Nephron (organoid): ENCODE results near the gene ZNF385C.

Experiments used
- H3K27ac Mint-ChIP-seq, 3 experiments: 2 replicates each; pipeline ENCODE4 v1.8.0; 2020; ENCODE audit warnings: mixed read lengths in 3 of 3, mild to moderate bottlenecking in 2 of 3, moderate library complexity in 1 of 3
- H3K27me3 Mint-ChIP-seq: 2 replicates; pipeline ENCODE4 v1.8.0; 2021; ENCODE audit warnings: low read depth, mild to moderate bottlenecking, moderate library complexity, mixed read lengths
- H3K36me3 Mint-ChIP-seq: 2 replicates; pipeline ENCODE4 v1.8.0; 2020; ENCODE audit warnings: low read depth, mixed read lengths
- H3K4me1 Mint-ChIP-seq: 2 replicates; pipeline ENCODE4 v1.8.0; 2020; ENCODE audit warnings: mixed read lengths
- H3K4me3 Mint-ChIP-seq, 3 experiments: 2 replicates each; pipeline ENCODE4 v1.8.0; 2020; ENCODE audit warnings: mild to moderate bottlenecking in 3 of 3, mixed read lengths in 3 of 3, moderate library complexity in 2 of 3
- H3K9me3 Mint-ChIP-seq: 2 replicates; pipeline ENCODE4 v1.8.0; 2020; ENCODE audit warnings: mixed read lengths
- CTCF ChIP-seq, 3 experiments: fragments of 200-600 bp; sonication (generic); IDR thresholded peaks; one replicate each; pipeline ENCODE4 v1.5.0; 2021; ENCODE audit warnings: antibody characterized with exemption in 3 of 3; ENCODE audit not compliant: unreplicated experiment in 3 of 3

The ZNF385C gene

DNA sequence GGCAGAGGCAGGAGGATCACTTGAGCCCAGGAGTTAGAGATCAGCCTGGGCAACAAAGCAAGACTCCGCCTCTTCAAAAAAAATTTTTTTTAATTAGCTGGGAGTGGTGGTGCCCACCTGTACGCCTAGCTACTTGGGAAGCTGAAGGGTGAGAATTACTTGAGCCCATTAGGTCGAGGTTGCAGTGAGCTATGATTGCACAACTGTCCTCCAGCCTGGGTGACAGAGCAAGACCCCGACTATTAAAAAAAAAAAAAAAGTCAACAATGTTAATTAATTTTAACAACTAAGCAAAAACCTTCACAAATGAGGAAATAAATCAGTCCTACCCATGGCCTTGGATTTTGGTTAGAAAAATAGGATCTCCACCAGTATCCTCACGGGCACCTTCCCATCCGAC lies 8.9 kb upstream of the ZNF385C start:
- TF ChIP-seq CTCF (IDR thresholded peaks at IDR 0.05; ENCODE audit: unreplicated experiment in 3 of 3) = no peak
- Mint-ChIP-seq H3K36me3 (no peaks in the 10 kb centered on the region), H3K27me3 (peaks cover 32% of the 10 kb centered on the region), H3K27ac (no peak overlapping the region), H3K4me1 (peaks cover 4% of the 10 kb centered on the region), H3K4me3 (no peak overlapping the region), H3K9me3 (no peaks in the 10 kb centered on the region)

GRCh38 chr17:42106009-42106408 lies 7.7 kb upstream of the ZNF385C start:
- H3K36me3 Mint-ChIP-seq = no peaks in the 10 kb centered on the region
- H3K4me3 Mint-ChIP-seq = no peak overlapping the region
- H3K27me3 Mint-ChIP-seq = peaks cover 32% of the 10 kb centered on the region
- H3K9me3 Mint-ChIP-seq = no peaks in the 10 kb centered on the region
- H3K27ac Mint-ChIP-seq = no peak overlapping the region
- TF ChIP-seq CTCF (IDR thresholded peaks at IDR 0.05; ENCODE audit: unreplicated experiment in 3 of 3) = no peak
- H3K4me1 Mint-ChIP-seq = no peaks in the 10 kb centered on the region

DNA sequence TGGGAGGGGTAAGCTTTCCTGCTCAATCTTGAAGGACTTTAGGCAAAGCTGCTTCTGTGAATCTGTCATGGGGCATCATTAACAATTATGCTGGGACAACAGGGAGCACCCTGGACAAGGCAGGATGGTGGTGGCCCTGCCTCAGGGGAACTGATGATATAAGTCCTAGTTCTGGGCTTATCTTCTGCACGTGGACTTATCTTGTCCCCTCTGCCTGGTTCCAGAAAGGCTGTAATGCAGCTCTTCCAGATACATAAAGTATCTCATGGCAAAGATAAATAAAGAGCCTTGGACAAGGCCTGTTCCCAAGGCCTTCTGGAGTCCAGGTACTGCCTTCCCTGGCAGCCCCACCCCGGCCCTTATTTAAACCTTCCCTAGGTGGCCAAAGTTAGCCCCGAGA lies 6.0 kb upstream of the ZNF385C start:
- Mint-ChIP-seq H3K36me3 (no peaks in the 10 kb centered on the region), H3K4me1 (peaks cover 2% of the 10 kb centered on the region), H3K9me3 (no peaks in the 10 kb centered on the region), H3K27me3 (peaks cover 42% of the 10 kb centered on the region), H3K4me3 (no peak overlapping the region), H3K27ac (no peak overlapping the region)
- TF ChIP-seq CTCF (IDR thresholded peaks at IDR 0.05; ENCODE audit: unreplicated experiment in 3 of 3) = no peak

- Mint-ChIP-seq H3K27ac (no peak overlapping the region), H3K4me1 (peaks cover 9% of the 10 kb centered on the region), H3K27me3 (peaks cover 50% of the 10 kb centered on the region), H3K4me3 (no peak overlapping the region), H3K9me3 (no peaks in the 10 kb centered on the region), H3K36me3 (no peaks in the 10 kb centered on the region)
- TF ChIP-seq CTCF (IDR thresholded peaks at IDR 0.05; ENCODE audit: unreplicated experiment in 3 of 3) = no peak
These were observed 5.1 kb upstream of the ZNF385C start for GRCh38 chr17:42103221-42103954.

- Mint-ChIP-seq H3K4me1 (peaks cover 14% of the 10 kb centered on the region), H3K27ac (no peak overlapping the region), H3K27me3 (peaks cover 55% of the 10 kb centered on the region), H3K4me3 (no peak overlapping the region), H3K36me3 (no peaks in the 10 kb centered on the region), H3K9me3 (no peaks in the 10 kb centered on the region)
- TF ChIP-seq CTCF (IDR thresholded peaks at IDR 0.05; ENCODE audit: unreplicated experiment in 3 of 3) = peak; percentile 62 to 71 (median 65)
These were observed 3.4 kb upstream of the ZNF385C start for GRCh38 chr17:42101513-42102292.
